NCI-H524 treated with DMSO at 0.1 percent for 48 hours (cell line): ENCODE measurements around the gene MORN2.

Experiments
- DNase-seq: peaks from one replicate; lab custom pipeline; 2025; lab: John Stamatoyannopoulos, UW

Gene MORN2

GRCh38 chr2:38889575-38889974 lies 13.8 kb downstream of the MORN2 start, which contains the start of gene ARHGEF33:
ARHGEF33 (plus strand) TSS chr2:38889875; CDS start chr2:38919448, 29,573 bp downstream.
- no peak for DNase-seq

DNA sequence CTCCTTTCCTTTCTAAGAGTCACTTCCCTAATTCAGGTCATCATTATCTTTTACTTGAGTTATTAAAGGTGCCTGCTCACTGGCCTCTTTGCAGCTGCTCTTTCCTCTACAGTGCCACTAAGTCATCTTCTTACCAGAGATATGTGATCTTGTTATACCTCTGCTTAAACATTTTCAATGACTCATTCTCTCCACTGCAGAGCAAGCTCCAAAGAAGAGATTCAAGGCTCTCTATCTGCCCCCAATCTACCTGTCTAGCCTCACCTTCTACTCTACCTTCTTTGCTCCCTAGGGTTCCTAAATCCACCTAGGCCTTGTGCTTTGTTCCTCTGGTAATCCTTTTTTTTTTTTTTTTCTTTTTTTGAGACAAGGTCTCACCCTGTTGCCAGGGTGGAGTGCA lies 17.0 kb downstream of the MORN2 start:
- no peak for DNase-seq

GRCh38 chr2:38898256-38898655 lies 22.5 kb downstream of the MORN2 start:
- no peak for DNase-seq

GRCh38 chr2:38900726-38901125 lies 24.9 kb downstream of the MORN2 start:
- no peak for DNase-seq

GRCh38 chr2:38905251-38905650 lies 29.5 kb downstream of the MORN2 start:
- no peak for DNase-seq

DNA sequence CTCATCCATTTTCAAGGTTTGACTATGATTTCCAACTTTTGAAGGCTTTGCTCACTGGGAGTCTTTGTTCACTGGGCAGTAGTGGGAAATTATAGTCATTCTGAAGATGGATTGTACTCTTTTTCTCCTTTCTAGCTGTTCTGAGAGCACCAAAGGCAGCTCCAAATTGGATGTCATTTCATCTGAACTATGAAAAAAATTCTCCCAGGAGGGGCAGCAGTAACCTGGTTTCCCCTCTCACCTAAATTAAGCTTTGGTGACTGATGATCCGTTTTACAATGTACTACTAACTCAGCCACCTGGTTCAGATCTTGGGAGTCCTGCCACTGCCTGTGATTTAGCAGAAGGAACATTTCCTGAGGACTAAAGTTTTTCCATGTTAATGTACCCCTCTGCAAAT lies 31.5 kb downstream of the MORN2 start:
- DNase-seq = no peak

GRCh38 chr2:38907743-38908562 lies 32.2 kb downstream of the MORN2 start:
- DNase-seq = no peak

- no peak for DNase-seq
Observed at GRCh38 chr2:38909872-38910271, 34.1 kb downstream of the MORN2 start.

DNA sequence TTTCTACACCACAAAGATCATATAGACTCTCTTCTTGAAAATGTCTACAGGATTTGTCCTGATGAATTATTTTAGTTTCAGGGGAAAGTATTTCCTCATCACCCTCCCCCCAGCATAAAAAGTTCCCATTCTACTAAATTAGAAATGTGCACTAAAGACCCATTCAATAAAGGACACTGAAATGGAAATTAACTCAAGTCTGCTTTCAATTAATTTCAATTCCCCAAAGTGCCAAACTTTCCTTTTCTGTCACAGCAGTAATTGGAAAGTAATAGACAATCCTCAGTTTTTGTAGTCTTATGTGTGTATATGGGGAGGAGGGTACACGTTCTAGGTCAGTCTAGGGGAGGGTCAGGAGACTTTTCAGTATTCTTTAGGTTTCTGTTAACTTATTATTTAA lies 35.4 kb downstream of the MORN2 start:
- no peak for DNase-seq

DNA sequence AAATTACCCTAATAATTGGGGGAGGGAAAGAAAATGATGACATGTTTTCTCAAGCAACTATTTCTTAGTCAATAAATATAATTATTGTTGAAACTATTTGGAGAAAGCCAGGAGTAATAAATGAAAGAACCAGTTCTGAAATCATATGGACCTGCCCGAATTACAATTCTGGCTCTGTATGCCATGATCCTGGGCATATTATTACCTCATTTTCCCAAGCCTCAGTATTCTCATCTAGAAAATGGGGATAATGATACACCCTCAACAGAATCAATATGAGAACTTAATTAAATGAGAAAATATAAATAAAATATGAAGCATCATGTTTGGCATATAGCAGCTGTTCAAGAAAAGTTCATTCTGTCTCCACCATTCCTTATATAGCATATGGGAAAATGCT lies 36.8 kb downstream of the MORN2 start:
- no peak for DNase-seq

DNA sequence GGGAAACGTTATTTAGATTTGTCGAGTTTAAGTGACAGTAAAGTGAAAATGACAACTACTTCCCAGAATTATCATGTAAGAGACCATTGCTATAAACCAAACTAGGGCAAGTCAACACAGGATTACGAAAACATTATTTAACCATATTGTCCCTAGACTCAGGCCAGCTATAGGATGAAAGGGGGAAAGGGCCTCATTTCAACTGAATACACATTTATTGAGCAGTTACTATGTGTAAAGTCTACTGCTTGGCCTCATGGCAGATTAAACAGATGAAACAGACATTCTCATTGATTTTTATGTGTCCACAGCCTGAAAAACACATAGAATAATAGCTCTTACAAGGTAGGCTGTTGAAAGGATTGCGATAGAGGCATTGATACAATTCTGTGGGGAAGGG lies 46.6 kb downstream of the MORN2 start:
- no peak for DNase-seq

DNA sequence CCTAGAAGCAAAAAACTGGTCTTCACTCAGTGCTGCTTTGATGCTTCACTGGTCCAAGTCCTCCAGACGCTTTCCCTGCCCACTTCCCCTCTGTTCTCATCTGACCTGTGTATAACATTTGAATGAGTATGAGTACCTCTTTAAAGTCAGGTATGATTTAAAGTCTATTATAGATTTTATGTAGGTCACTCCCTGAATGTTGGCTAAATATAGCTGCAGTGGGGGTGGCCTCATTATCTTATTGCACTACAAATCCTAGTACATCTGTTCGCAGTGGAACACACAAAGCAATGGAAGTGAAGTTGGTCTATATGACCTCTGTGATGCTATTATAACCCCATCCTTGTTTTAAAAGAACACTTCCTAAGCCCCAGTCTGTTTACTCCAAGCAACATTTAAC lies 47.1 kb downstream of the MORN2 start:
- DNase-seq = no peak

DNA sequence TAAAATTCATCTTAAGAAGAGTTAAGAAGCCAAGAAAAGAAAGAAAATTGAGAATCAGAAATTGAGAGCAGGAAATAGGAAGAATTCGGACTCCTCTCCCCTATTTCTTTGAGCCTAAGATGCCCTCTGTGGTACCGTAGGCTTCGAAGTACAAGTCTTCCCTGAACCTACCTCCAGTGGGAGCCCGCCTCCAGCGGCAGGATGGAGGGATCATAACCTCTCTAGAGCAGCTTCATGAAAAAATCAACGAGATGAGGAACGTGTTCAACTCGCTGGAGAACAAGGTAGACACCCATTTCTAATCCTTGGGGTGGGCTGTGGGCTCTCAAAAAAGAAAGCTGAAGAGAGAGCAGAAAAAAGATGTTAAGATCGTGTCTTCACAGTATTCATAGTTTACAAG lies 50.2 kb downstream of the MORN2 start:
- DNase-seq = no peak

GRCh38 chr2:38930600-38930999 lies 54.8 kb downstream of the MORN2 start:
- DNase-seq = no peak
